SKM-1 (cell line): ENCODE results near the gene FLNB.

Experiments used
- DNase-seq: peaks from one replicate; lab custom pipeline; 2025; ENCODE audit not compliant: unreplicated experiment; lab: John Stamatoyannopoulos, UW

Gene FLNB

GRCh38 chr3:58027704-58028317 lies 19.6 kb downstream of the FLNB start:
- DNase-seq = no peak

GRCh38 chr3:58028902-58029301 lies 20.7 kb downstream of the FLNB start:
- DNase-seq = no peak

GRCh38 chr3:58029842-58030584 lies 21.8 kb downstream of the FLNB start:
- no peak for DNase-seq

GRCh38 chr3:58032186-58032585 lies 24.0 kb downstream of the FLNB start:
- no peak for DNase-seq

GRCh38 chr3:58034738-58035523 lies 26.7 kb downstream of the FLNB start:
- no peak for DNase-seq

GRCh38 chr3:58035524-58036255 lies 27.5 kb downstream of the FLNB start:
- no peak for DNase-seq

- DNase-seq = no peak
Observed at GRCh38 chr3:58036293-58037032, 28.2 kb downstream of the FLNB start.

DNA sequence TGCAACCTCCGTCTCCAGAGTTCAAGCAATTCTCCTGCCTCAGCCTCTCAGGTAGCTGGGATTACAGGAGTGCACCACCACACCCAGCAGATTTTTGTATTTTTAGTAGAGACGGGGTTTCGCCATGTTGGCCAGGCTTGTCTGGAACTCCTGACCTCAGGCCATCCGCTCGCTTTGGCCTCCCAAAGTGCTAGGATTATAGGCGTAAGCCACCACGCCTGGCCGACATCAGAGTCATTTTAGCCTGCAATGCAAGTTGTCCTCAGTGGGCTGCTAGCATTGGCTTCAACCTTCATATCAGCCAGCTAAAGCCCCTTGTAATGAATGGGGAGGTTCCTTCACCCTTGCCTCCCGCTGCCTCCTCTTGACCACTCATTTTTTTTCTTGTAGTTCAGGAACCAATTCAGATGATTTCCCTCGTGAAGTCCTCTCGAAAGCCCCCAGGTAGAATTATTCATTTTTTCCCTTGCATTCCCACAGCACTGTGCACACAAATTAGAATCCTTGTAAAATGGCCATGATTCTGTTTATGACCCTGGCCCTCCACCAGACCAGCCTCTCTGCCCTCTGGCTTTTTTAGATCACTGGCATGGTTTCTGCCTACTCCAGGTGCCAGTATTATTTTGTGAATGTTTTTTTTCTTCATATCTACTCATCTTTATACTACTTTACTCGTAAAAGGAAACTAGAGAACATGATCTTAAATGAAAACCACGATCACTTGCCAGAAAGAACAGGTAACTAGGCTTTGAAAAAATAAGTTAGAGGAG lies 29.1 kb downstream of the FLNB start:
- no peak for DNase-seq

DNA sequence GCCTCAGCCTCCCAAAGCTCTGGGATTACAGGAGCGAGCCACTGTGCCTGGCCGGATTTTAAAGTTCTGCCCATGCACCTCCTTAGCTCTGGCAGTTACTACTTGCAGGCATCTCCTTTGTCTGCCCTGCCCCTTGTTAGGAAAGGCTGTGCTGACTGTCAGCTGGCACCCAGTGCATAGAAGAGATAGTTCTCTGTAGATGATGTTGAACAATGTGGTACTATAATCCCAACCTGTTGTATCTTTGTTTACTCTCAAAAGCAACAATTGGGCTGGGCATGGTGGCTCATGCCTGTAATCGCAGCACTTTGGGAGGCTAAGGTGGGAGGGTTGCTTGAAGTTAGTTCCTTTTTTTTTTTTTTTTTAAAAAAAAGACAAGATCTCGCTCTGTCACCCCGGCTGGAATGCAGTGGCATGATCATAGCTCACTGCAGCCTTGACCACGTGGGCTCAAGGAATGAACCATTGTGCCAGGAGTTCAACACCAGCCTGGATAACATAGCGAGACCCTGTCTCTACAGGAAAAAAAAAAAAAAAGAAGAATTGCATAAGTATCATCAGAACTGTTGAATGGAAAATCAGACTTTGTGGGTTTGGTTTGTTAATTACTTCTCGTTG lies 30.6 kb downstream of the FLNB start:
- DNase-seq = no peak

DNA sequence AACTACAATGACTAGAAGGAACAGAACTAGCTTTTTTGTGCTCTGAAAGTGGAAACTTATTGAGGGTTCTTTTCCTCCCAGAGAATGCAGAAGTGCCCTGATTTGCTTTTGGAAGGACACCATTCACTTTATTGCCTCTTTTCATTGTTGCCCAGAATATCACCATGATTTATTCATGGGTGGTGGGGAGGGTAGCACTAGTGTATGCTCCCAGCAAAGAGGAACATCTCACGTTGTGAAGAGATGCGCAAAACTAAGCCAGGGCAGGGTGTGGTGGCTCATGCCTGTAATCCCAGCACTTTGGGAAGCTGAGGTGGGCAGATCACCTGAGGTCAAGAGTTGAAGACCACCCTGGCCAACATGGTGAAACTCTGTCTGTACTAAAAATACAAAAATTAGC lies 31.4 kb downstream of the FLNB start:
- no peak for DNase-seq

- DNase-seq = no peak
Observed at GRCh38 chr3:58041182-58041825, 33.1 kb downstream of the FLNB start.

DNA sequence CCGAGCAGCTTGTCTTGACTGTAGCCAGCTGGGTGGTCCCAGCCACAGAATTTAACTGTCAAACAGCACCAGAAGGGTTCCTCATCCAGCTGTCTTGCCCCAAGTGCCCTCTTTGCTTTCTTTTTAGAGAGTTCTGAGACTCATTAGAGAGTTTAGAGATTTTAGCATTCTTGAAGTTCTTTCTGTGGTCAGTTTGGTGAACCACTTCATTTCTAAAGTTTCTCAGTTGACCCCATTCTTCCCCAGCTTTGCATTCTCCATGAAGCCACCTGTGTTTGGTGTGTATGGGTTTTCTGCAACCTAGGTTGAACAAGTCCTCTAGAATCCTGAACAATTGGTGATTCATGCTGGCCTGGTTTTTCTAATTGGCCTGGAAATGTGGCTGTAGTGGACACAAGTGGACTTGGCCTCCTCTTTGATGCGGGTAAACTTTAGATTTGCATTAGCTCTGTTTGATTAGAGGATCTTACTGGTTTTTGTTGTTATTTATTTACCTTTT lies 33.7 kb downstream of the FLNB start:
- DNase-seq = no peak

DNA sequence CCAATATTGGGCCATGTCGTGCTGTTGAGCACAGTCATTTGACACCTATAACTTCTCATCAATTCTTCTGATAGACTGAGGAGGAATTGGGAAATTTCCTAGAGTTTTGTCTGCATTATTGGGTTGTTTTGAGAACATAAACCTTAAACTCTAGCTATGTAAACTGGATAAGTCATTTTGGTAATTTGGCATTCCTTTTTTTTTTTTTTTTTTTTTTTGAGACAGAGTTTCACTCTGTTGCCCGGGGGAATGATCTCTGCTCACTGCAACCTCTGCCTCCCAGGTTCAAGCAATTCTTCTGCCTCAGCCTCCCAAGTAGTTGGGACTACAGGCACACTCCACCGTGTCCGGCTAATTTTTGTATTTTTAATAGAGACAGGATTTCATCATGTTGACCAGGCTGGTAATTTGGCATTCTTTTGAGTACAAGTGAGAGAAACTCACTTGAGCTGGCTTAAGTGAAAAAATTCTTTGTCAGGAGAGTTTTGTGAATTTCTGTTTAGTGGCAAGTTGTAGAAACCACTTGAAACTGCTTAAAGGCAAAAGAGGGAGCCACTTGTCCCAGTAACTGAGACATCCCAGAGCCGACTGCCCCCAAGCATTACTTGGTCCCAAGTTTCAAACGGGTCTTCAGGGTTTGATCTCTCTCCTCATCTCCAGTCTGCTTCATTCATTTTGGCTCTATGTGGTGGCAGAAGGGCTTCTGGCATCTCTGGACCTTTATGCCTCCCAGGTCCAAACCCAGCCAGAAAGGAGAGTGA lies 34.9 kb downstream of the FLNB start:
- no peak for DNase-seq

DNA sequence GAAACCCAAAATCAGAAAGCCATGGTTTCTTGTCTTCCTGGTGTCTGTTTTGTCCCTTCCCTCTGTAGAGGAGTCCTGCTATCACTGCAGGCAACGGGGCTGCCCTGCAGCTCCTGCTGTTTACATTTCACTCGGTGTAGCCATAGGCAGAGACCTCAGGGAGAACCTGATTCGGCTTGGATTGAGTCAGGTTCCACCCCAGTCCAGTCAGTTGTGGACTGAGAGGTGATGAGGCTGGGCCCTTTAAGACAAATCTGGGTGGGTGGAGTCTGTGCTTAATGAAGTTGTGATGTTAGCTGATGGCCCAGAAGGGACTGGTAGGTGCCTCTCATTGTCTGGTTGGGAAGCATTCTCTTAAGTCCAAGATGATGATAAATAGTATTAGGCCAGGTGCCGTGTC lies 35.7 kb downstream of the FLNB start:
- DNase-seq = no peak

DNA sequence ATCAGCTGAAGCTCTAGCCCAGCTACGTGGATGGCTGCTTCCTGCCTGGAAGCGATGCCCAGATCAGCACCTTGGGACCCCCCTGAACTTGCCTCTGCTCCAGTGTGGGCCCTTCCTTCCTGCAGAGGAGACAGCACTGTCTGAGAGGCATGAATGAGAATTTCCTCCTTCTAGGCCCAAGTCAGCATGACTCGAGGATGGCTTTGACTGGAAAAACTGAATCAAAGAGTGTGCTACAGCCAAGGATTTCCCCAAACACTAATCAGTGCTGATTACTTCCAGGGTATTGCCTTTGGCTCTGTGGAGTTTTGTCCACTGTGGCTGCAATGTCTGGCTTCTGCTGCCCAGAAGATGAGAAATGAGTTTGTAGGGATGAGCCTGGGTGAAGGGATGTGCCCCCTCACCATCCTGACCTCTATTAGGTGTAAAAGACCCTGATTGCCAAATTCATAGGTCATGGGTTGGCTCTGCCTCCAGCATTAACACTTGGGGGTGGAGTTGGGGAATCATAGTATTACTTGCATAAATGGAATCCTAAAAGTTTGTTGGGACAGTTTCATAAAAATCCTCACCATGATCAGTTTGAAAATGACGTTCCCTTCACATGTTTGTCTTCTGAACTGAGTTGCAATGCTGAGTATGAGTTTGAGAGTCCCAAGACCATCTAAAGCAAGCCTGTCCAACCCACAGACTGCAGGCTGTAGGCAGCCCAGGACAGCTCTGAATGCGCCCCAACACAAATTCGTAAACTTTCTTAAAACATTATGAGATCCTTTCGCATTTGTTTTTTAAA lies 36.7 kb downstream of the FLNB start:
- DNase-seq = no peak

GRCh38 chr3:58047826-58048225 lies 39.6 kb downstream of the FLNB start:
- DNase-seq = no peak

DNA sequence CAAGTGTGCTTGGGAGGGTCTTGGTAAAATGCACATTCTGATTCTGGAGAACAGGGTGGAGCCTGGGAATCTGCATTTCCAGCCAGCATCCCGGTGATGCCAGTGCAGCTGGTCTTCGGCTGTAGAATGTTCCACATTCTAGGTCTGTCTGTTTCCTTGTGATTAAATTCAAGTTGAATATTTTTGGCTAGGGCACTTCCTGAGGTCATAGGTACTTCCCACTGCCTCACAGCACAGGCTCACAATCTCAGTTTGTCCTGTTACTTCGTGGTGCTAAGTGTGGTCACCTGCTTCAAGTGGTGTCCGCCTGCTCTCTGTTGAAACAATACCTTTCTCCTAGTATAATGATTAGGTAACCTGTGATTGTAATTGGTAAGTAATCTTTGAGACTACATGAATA lies 40.1 kb downstream of the FLNB start:
- no peak for DNase-seq
